Common myeloid progenitor, CD34-positive (primary cell): ENCODE data around the gene MARCHF5. TPM values are rescaled to one million over a fixed set of nuclear protein-coding genes. Genes with fewer than 3 reads are reported as not detected.
A peak's percentile ranks its signal among the peaks of the same experiment; 100 is the strongest.

Experiments used
- CTCF ChIA-PET: fragments of 350-600 bp; sonication (Branson Sonifier 250); formaldehyde crosslinking; loops from one replicate; lab custom pipeline; 2021; ENCODE audit warnings: antibody characterized with exemption; lab: Charles Lee
- POLR2A ChIA-PET: fragments of 350-600 bp; sonication (Branson Sonifier 250); formaldehyde crosslinking; loops from one replicate; lab custom pipeline; 2021; ENCODE audit warnings: antibody characterized with exemption; lab: Charles Lee
- DNase-seq, 3 donors: peaks; one replicate each; pipeline versions ENCODE4 v3.0.0 to v3.0.0-alpha.2; 2013
- H3K27ac ChIP-seq, 2 experiments: 1 replicate in 1 of 2; 2 replicates in 1 of 2; pipeline ENCODE4 v1.7.0; 2013; ENCODE audit warnings: inconsistent platforms in 2 of 2, low read length in 2 of 2, mild to moderate bottlenecking in 2 of 2, low read depth in 1 of 2, moderate library complexity in 1 of 2; ENCODE audit not compliant: severe bottlenecking in 2 of 2, insufficient read depth in 1 of 2, poor library complexity in 1 of 2
- H3K27me3 ChIP-seq, 5 experiments: replicated peaks in 2 of 5; 1 replicate in 3 of 5; 2 replicates in 2 of 5; pipeline versions ENCODE4 v1.6.1 to v1.7.0; 2013; ENCODE audit warnings: low read length in 4 of 5, mild to moderate bottlenecking in 2 of 5, moderate library complexity in 2 of 5, inconsistent platforms in 1 of 5; ENCODE audit not compliant: insufficient read depth in 5 of 5, control insufficient read depth in 4 of 5
- H3K36me3 ChIP-seq, 4 experiments: 1 replicate in 2 of 4; 2 replicates in 2 of 4; pipeline versions ENCODE4 v1.6.1 to v1.7.0; 2013; ENCODE audit warnings: low read length in 3 of 4, control low read depth in 1 of 4, mild to moderate bottlenecking in 1 of 4; ENCODE audit not compliant: control insufficient read depth in 4 of 4, insufficient read depth in 4 of 4
- H3K4me1 ChIP-seq, 4 experiments: 1 replicate in 3 of 4; 2 replicates in 1 of 4; pipeline versions ENCODE4 v1.6.1 to v1.7.1; 2013; ENCODE audit warnings: low read length in 3 of 4, mild to moderate bottlenecking in 3 of 4, control low read depth in 1 of 4, inconsistent platforms in 1 of 4, moderate library complexity in 1 of 4; ENCODE audit not compliant: control insufficient read depth in 4 of 4, insufficient read depth in 4 of 4; ENCODE audit errors: control extremely low read depth in 1 of 4
- H3K4me3 ChIP-seq, 7 experiments: 1 replicate in 4 of 7; 2 replicates in 3 of 7; pipeline versions ENCODE4 v1.5.1 to v1.7.0; 2013; ENCODE audit warnings: mild to moderate bottlenecking in 7 of 7, low read length in 6 of 7, moderate library complexity in 6 of 7, inconsistent platforms in 2 of 7, low read depth in 2 of 7, control low read depth in 1 of 7; ENCODE audit not compliant: insufficient read depth in 4 of 7, control insufficient read depth in 1 of 7; ENCODE audit errors: extremely low read depth in 1 of 7
- H3K9me3 ChIP-seq, 5 experiments: 1 replicate in 4 of 5; 2 replicates in 1 of 5; pipeline versions ENCODE4 v1.6.1 to v1.7.1; 2013; ENCODE audit warnings: low read length in 4 of 5, mild to moderate bottlenecking in 2 of 5, inconsistent platforms in 1 of 5, low read depth in 1 of 5, moderate library complexity in 1 of 5; ENCODE audit not compliant: control insufficient read depth in 4 of 5, insufficient read depth in 2 of 5; ENCODE audit errors: control extremely low read depth in 1 of 5
- WGBS: methylation state at CpG from one replicate; pipeline ENCODE4 v1.1.5; 2013; ENCODE audit not compliant: insufficient coverage; 5-methylcytosine and 5-hydroxymethylcytosine counted together
- polyA plus RNA-seq: library from polyadenylated mRNA; unstranded; fragments of 120-200 nt; gene quantifications from one replicate; pipeline ENCODE4 v1.2.1, GENCODE V29; 2013

MARCHF5 gene, protein sequence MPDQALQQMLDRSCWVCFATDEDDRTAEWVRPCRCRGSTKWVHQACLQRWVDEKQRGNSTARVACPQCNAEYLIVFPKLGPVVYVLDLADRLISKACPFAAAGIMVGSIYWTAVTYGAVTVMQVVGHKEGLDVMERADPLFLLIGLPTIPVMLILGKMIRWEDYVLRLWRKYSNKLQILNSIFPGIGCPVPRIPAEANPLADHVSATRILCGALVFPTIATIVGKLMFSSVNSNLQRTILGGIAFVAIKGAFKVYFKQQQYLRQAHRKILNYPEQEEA
- polyA plus RNA-seq = 39.3 TPM

DNA sequence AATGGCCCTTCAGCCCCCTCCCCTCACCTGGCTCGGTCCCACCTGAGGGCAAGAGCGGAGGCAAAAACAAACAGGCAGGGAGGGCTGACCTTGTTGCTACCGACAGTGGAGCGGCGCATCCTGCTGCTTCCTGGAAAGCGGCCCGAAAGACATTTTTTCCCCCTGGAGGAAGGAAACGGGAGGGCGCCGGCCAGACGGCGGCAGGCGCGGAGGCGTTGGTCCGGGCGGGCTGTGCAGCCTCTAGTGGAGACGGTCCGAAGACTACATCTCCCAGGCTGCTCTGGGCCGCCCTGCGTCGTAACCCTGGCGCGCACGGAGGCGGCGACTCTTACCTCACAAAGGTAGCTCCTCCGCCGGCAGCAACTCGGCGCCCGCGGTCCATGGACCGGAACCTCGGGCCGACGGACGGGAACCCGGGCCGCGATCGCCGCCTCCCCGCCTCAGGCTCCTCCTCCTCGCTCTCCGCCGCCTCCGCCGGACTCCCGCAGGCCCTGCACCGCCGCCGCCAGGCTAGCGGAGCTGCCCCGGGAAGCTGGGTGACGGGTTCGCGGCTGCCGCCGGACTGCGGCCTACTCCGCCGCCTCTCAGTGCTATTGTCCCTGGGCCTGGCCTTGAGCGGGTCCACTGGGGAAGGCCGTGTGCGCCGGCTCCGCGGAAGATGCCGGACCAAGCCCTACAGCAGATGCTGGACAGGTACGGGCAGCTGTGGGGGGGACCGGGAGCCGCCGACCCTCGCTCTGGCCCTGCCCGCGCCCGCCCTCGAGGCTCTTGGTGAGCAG is at the start of gene MARCHF5, which contains the start of gene CPEB3:
TSS of gene MARCHF5 (plus strand) at position 331 of the 779 bp plus-strand sequence. CDS start at position 659, 328 bp downstream.
TSS of gene CPEB3 (minus strand) at position 242 of the 779 bp plus-strand sequence. CDS start 50,728 bp downstream, outside the sequence.
- CTCF ChIA-PET = interaction anchor here (0.6 to 6.1 kb wide), 11 partner anchors 12 to 284 kb away, joined by 3 to 47 read pairs (median 3); no protein-coding TSS in a partner anchor
- POLR2A ChIA-PET = interaction anchor here (0.5 to 1.6 kb wide), 3 partner anchors 42 to 50 kb away, joined by 4 to 5 read pairs (median 5); no protein-coding TSS in a partner anchor
- Histone ChIP-seq H3K36me3 (peaks cover 0 to 16% (median 3%) of the 10 kb centered on the region in 4 experiments), H3K4me3 (peak within 1 kb of the TSS; percentile 65 to 99 (median 96)), H3K9me3 (no peaks in the 10 kb centered on the region), H3K4me1 (peaks cover 5 to 17% (median 15%) of the 10 kb centered on the region in 4 experiments), H3K27me3 (no peaks in the 10 kb centered on the region), H3K27ac (peak within 1 kb of the TSS; percentile 85 to 91)
- peak; percentile 97 to 99 (median 98) for DNase-seq
- WGBS = 0% methylated on average over 41 of the region's 79 CpGs

DNA sequence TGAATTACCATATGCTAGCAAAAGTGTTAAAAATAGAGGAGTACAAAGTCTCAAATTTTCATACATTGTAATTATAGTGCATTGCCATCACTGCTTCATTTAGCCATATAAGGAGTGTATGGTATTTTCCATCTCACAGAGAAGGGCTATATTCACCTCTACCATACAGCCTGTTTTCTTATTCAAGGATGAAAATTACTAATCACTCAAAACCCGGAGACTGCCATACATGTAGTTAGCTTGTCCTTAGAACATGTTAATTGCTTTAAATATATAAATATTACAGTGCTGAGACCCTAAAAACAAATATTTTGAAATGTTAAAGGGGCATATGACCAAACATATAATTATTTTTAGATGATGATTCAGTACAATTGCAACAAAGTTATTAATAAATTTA is 49.5 kb upstream of the MARCHF5 start:
- no peak for DNase-seq
- CTCF ChIA-PET = interaction anchor here (0.9 kb wide), 1 partner anchor 51 kb away, joined by 3 read pairs; no protein-coding TSS in a partner anchor
- H3K4me3 ChIP-seq = peak overlapping the region in 5 of 7 experiments; percentile 79 to 99 (median 85)

DNA sequence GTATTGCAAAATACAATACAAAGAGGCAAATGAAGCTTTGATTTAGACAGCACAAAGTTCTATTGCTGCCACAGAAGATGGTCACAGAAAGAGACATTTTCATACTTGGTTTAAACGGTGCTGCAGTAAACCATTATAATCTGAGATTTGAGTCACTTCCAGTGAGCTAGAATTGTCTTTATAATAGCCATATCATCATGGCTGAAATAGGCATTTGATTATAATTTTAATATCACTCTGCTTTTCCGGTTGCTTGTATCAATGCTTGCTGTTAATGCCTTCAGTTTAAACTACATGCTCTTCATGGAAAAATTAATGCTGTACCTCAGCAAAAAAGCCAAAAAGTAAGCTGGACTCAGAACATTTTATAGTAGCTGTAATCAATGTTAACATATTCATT is 48.6 kb upstream of the MARCHF5 start:
- H3K27ac ChIP-seq = no peak overlapping the region
- no CpG with 5 or more reads among the region's 2 CpGs for WGBS
- POLR2A ChIA-PET = interaction anchor here (1.4 kb wide), 1 partner anchor 49 kb away, joined by 5 read pairs; the partner anchor contains the start of genes CPEB3 and MARCHF5

More for the DNA sequence above, 49.5 kb upstream of the MARCHF5 start:
- Histone ChIP-seq H3K27ac (no peak overlapping the region), H3K27me3 (peaks cover 0 to 10% (median 4%) of the 10 kb centered on the region in 5 experiments), H3K36me3 (no peaks in the 10 kb centered on the region), H3K9me3 (no peaks in the 10 kb centered on the region), H3K4me1 (peaks cover 12 to 33% (median 19%) of the 10 kb centered on the region in 4 experiments)
- WGBS = no CpG with 5 or more reads among the region's 1 CpG
- POLR2A ChIA-PET = no interaction called here

DNA sequence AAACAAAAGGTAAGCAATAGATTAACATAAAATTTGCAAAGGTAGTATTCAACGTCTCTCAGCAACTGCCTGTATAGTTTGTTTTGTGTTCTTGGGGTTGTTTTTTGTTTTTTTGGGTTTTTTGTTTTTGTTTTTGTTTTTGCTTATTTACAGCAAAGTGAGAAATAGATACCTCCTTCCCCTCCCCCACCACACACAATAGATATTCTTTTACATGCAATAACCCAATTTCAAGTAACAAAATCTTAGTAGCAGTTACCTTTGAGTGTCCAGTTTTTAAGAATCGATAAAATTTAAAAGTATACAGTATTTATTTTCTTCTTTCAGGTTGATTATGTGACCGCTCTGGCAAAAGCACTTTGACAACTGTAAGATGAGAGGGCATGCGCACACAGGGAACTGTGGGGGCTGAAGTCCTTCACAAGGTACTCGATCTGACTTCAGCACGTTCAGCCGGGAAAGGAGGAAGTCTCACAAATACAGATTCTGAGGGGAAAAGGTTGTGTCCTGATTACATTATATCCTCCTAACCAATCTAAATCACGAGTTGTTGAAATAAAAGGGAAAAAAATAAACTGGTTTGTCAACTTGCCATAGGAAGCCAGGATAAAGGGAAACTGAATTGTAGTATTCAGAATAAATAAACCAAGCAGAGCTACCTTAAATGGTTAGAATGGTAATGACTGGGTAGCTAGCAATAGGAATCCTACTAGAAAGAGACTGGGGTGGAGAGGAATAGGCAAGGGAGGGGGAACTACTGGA is 47.9 kb upstream of the MARCHF5 start:
- Histone ChIP-seq H3K36me3 (no peaks in the 10 kb centered on the region), H3K4me3 (peak overlapping the region in 5 of 7 experiments; percentile 31 to 74 (median 44)), H3K9me3 (no peaks in the 10 kb centered on the region), H3K27ac (peak overlapping the region in 1 of 2 experiments; percentile 68), H3K27me3 (peaks cover 0 to 10% (median 4%) of the 10 kb centered on the region in 5 experiments), H3K4me1 (peaks cover 12 to 33% (median 19%) of the 10 kb centered on the region in 4 experiments)
- peak; percentile 65 to 82 (median 76) for DNase-seq
- ChIA-PET POLR2A (interaction anchor here (1.4 kb wide), 1 partner anchor 48 kb away, joined by 5 read pairs; the partner anchor contains the start of genes CPEB3 and MARCHF5), CTCF (interaction anchor here (0.6 to 1.0 kb wide), 3 partner anchors 33 to 291 kb away, joined by 3 to 4 read pairs (median 3); no protein-coding TSS in a partner anchor)
- WGBS = 0% methylated on average over 1 of the region's 8 CpGs

More for the DNA sequence above, 48.6 kb upstream of the MARCHF5 start:
- DNase-seq = no peak
- peaks cover 12 to 33% (median 19%) of the 10 kb centered on the region in 4 experiments for H3K4me1 ChIP-seq
- H3K9me3 ChIP-seq = no peaks in the 10 kb centered on the region
- no peaks in the 10 kb centered on the region for H3K36me3 ChIP-seq
- peaks cover 0 to 10% (median 4%) of the 10 kb centered on the region in 5 experiments for H3K27me3 ChIP-seq
- H3K4me3 ChIP-seq = no peak overlapping the region
- CTCF ChIA-PET = interaction anchor here (0.6 to 1.0 kb wide), 3 partner anchors 32 to 292 kb away, joined by 3 to 4 read pairs (median 3); no protein-coding TSS in a partner anchor

DNA sequence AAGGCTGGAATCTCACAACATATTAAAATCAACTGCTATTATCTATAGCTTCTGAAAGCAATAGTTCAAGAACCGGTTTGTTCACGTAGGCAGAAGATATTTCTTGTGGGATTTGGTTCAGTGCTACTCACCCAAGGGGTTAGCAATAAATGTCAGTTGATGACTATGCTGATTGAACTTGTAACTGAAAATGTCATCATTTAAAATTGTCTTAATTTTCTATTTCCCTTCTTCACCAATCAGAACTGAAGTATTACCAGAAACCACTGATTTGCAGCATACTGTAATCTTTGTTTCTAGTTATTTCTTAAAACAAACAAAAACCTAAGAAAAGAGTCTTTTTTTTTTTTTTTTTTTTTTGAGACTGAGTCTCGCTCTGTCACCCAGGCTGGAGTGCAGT is 46.2 kb upstream of the MARCHF5 start:
- no peaks in the 10 kb centered on the region for H3K27me3 ChIP-seq
- no peak overlapping the region for H3K4me3 ChIP-seq
- H3K4me1 ChIP-seq = peaks cover 11 to 27% (median 13%) of the 10 kb centered on the region in 4 experiments
- ChIA-PET POLR2A (no interaction called here), CTCF (no interaction called here)
- H3K9me3 ChIP-seq = no peaks in the 10 kb centered on the region
- no CpG with 5 or more reads among the region's 3 CpGs for WGBS
- no peak for DNase-seq
- no peaks in the 10 kb centered on the region for H3K36me3 ChIP-seq
- no peak overlapping the region for H3K27ac ChIP-seq

DNA sequence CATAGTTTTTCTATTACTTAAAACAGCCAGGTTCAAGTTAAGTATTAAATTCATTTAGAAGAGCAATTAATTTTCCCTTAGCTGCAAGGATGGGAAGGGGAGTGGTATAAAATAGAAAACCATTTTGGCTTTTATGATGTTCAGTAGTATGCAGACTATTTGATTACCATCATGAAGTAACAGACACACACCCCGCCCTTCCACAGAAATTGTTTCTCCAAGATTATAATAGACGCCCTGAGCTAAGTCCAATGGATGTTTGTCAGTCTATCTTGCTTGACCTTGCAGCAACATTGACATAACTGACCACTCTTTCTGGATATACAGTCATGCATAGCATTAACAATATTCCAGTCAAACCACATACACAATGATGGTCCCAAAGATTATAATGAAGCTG is 42.4 kb upstream of the MARCHF5 start:
- 100% methylated on average over 2 of the region's 2 CpGs for WGBS
- Histone ChIP-seq H3K27me3 (no peaks in the 10 kb centered on the region), H3K36me3 (no peaks in the 10 kb centered on the region), H3K27ac (no peak overlapping the region), H3K4me3 (no peak overlapping the region), H3K4me1 (peaks cover 0 to 3% (median 0%) of the 10 kb centered on the region in 4 experiments), H3K9me3 (no peaks in the 10 kb centered on the region)
- ChIA-PET CTCF (no interaction called here), POLR2A (interaction anchor here (0.7 kb wide), 1 partner anchor 43 kb away, joined by 4 read pairs; the partner anchor contains the start of gene MARCHF5)
- DNase-seq = no peak
